Bronchus fibroblast of lung (primary cell): ENCODE measurements around the gene LHFPL2. TPM values are rescaled to one million over a fixed set of nuclear protein-coding genes. Genes with fewer than 3 reads are reported as not detected.

ENCODE experiments used
- total RNA-seq: library from RNA; depleted of rRNA; stranded (reverse); fragments of >200 nt; gene quantifications from 2 replicates; pipeline ENCODE4 v1.2.3, GENCODE V29; 2015

LHFPL2 gene
- 11.4 and 12.4 TPM in 2 replicates for total RNA-seq

DNA sequence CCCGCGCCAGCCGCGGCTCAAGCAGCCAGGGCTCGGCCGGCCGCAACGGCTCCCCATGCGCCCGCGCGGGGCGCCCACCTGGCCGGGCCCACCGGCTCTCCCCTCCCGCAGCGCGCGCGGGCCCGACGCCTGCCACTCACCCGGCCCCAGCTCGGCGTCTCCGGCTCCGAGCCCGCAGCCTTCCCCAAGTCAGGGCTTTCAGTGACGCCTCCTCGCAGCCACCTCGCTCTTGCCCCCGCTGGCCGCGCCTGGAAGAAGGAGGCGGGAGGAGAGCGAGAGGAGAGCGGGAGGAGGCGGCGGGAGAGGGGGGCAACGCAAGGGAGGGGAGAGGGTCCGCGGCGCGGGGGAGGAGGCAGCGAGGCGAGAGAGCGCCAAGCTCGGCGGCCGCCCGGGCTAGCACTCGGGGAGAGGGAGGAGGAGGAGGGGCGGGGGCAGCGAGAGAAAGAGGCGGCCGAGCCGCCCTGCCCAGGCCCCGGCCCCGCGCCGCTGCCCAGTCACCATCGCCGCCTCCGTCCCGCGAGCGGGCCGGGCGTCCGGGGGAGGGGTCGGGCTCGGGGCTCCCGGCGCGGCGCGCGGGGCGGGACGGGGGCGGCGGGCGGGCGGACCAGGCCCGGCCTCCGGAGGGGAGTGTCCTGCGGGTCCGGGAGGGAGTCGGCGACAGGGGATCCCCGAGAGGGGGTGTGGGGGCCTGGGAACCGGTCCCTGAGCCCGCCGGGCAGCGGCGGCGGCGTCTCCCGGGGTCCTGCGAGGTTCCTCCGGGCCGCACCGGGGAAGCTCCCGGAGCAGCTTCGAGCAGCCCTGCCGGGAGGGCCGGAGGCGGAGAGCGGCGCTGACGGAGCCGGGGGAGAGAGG lies at the start of gene LHFPL2:
Gene LHFPL2, minus strand, starts transcription at position 414 of the 852 bp plus-strand sequence. CDS start 138,559 bp downstream, outside the sequence.

